A549 (cell line): Measurements from ENCODE around the gene ZBED5. TPM values are rescaled to one million over a fixed set of nuclear protein-coding genes. Genes with fewer than 3 reads are reported as not detected.
A peak's percentile ranks its signal among the peaks of the same experiment; 100 is the strongest.

Experiments
- ATAC-seq, 2 experiments: fragments of 200-7000 bp in 1 of 2; fragments of >200 bp in 1 of 2; cut with Nextera tagmentation in 1 of 2; cut with Tn5 transposase in 1 of 2; 3 replicates each; pipeline versions ENCODE4 v1.8.0 to v1.9.1; 2018 to 2020; ENCODE audit warnings: mild to moderate bottlenecking in 1 of 2, moderate library complexity in 1 of 2
- CTCF ChIA-PET: fragments of 300-600 bp; sonication (Branson Sonifier 250); formaldehyde crosslinking; extraction: SDS; loops from one replicate; lab custom pipeline; 2021; ENCODE audit warnings: antibody characterized with exemption, inconsistent platforms; lab: Yijun Ruan, JAX
- POLR2A ChIA-PET: fragments of 350-600 bp; formaldehyde crosslinking; extraction: SDS; loops from one replicate; lab custom pipeline; 2021; ENCODE audit warnings: antibody characterized with exemption, inconsistent platforms; lab: Yijun Ruan, JAX
- DNase-seq, 2 experiments: peaks; one replicate each; pipeline versions ENCODE4 v3.0.0 to v3.0.0-alpha.2; 2011 to 2016; ENCODE audit warnings: low read depth in 1 of 2, low spot score in 1 of 2
- FAIRE-seq: peaks from 2 replicates; lab custom pipeline; 2011; peaks lifted over from hg19 to GRCh38; lab: Jason Lieb, UNC
- H3K27ac ChIP-seq, 2 experiments: fragments of >200 bp; sonication (Bioruptor Twin); formaldehyde crosslinking; 3 replicates each; pipeline ENCODE4 v1.5.1; 2016 to 2017
- H3K4me1 ChIP-seq: fragments of >200 bp; sonication (Bioruptor Twin); formaldehyde crosslinking; 3 replicates; pipeline ENCODE4 v1.6.1; 2016
- H3K4me2 ChIP-seq: fragments of >200 bp; sonication (Bioruptor Twin); formaldehyde crosslinking; 3 replicates; pipeline ENCODE4 v1.6.1; 2016
- H3K4me3 ChIP-seq: fragments of >200 bp; sonication (Bioruptor Twin); formaldehyde crosslinking; 3 replicates; pipeline ENCODE4 v1.5.1; 2016
- H3K9me3 ChIP-seq: fragments of >200 bp; sonication (Bioruptor Twin); formaldehyde crosslinking; 3 replicates; pipeline ENCODE4 v1.6.1; 2016
- ATOH8 ChIP-seq: fragments of 250-450 bp; sonication (Bioruptor Pico); IDR thresholded peaks from 2 replicates; pipeline ENCODE4 v1.5.0; 2020; ENCODE audit warnings: low read depth, mild to moderate bottlenecking, moderate library complexity
- BHLHE40 ChIP-seq: IDR thresholded peaks from 2 replicates; pipeline ENCODE4 v1.6.1; 2012; ENCODE audit warnings: low read depth, low read length, inconsistent platforms
- CHD4 ChIP-seq: fragments of 200-600 bp; sonication (generic); IDR thresholded peaks from 2 replicates; pipeline ENCODE4 v1.6.1; 2016; ENCODE audit warnings: antibody characterized with exemption, mild to moderate bottlenecking, borderline replicate concordance
- CTCF ChIP-seq: fragments of >200 bp; sonication (Bioruptor Twin); formaldehyde crosslinking; IDR thresholded peaks from 3 replicates; pipeline ENCODE4 v1.5.1; 2016
- E2F6 ChIP-seq: IDR thresholded peaks from 2 replicates; pipeline ENCODE4 v1.6.1; 2012; ENCODE audit warnings: low read depth, borderline replicate concordance
- EHF ChIP-seq: fragments of 250-450 bp; sonication (Bioruptor Pico); IDR thresholded peaks from 2 replicates; pipeline ENCODE4 v1.5.0; 2020; ENCODE audit warnings: mild to moderate bottlenecking
- ELK1 ChIP-seq: fragments of 150-350 bp; IDR thresholded peaks from 2 replicates; pipeline ENCODE4 v1.6.1; 2014; ENCODE audit warnings: low read depth, mild to moderate bottlenecking, low read length
- FOSB ChIP-seq: fragments of 250-450 bp; sonication (Bioruptor Pico); IDR thresholded peaks from 2 replicates; pipeline ENCODE4 v1.5.0; 2020; ENCODE audit warnings: mild to moderate bottlenecking, moderate library complexity
- FOSL2 ChIP-seq, 2 experiments: fragments of 450-650 bp in 1 of 2; fragments of >200 bp in 1 of 2; sonication (Bioruptor Twin) in 1 of 2; formaldehyde crosslinking; IDR thresholded peaks; 2 replicates each; pipeline versions ENCODE4 v1.5.0 to v1.6.1; 2016 to 2020; ENCODE audit warnings: mild to moderate bottlenecking in 1 of 2, moderate library complexity in 1 of 2
- HDAC2 ChIP-seq: fragments of 200-600 bp; sonication (generic); IDR thresholded peaks from 2 replicates; pipeline ENCODE4 v1.6.1; 2016
- JUN ChIP-seq, 2 experiments: fragments of >200 bp; sonication (Bioruptor Twin); formaldehyde crosslinking; IDR thresholded peaks; 2 replicates in 1 of 2; 3 replicates in 1 of 2; pipeline ENCODE4 v1.6.1; 2016 to 2017
- JUNB ChIP-seq: fragments of >200 bp; sonication (Bioruptor Twin); formaldehyde crosslinking; IDR thresholded peaks from 2 replicates; pipeline ENCODE4 v1.6.1; 2016
- KDM1A ChIP-seq: fragments of 200-600 bp; sonication (generic); IDR thresholded peaks from 2 replicates; pipeline ENCODE4 v1.6.1; 2016; ENCODE audit warnings: low read depth, mild to moderate bottlenecking
- KDM5A ChIP-seq: fragments of 200-600 bp; sonication (generic); IDR thresholded peaks from 2 replicates; pipeline ENCODE4 v1.6.1; 2016; ENCODE audit warnings: antibody characterized with exemption, mild to moderate bottlenecking
- MAX ChIP-seq: IDR thresholded peaks from 2 replicates; pipeline ENCODE4 v1.6.1; 2012
- NPAS2 ChIP-seq: fragments of 250-450 bp; sonication (Bioruptor Pico); IDR thresholded peaks from 2 replicates; pipeline ENCODE4 v1.8.0; 2022; ENCODE audit warnings: mild to moderate bottlenecking, moderate library complexity, borderline replicate concordance
- PHF8 ChIP-seq: fragments of 200-600 bp; sonication (generic); IDR thresholded peaks from 2 replicates; pipeline ENCODE4 v1.6.1; 2016; ENCODE audit warnings: low read depth, mild to moderate bottlenecking, antibody characterized with exemption, moderate library complexity, borderline replicate concordance
- POLR2AphosphoS2 ChIP-seq: conservative IDR thresholded peaks from 2 replicates; pipeline ENCODE4 v1.6.1; 2012; ENCODE audit warnings: low read length, improper control_type of control experiment, inconsistent platforms
- RAD21 ChIP-seq, 2 experiments: fragments of >200 bp in 1 of 2; sonication (Bioruptor Twin) in 1 of 2; formaldehyde crosslinking in 1 of 2; IDR thresholded peaks in 1 of 2; conservative IDR thresholded peaks in 1 of 2; 2 replicates in 1 of 2; 3 replicates in 1 of 2; pipeline ENCODE4 v1.6.1; 2012 to 2018; ENCODE audit warnings: inconsistent platforms in 1 of 2
- REST ChIP-seq: fragments of 200-600 bp; sonication (generic); IDR thresholded peaks from 2 replicates; pipeline ENCODE4 v1.6.1; 2016; ENCODE audit warnings: antibody characterized with exemption, mild to moderate bottlenecking, moderate library complexity
- SREBF2 ChIP-seq: fragments of 450-650 bp; IDR thresholded peaks from 2 replicates; pipeline ENCODE4 v1.6.1; 2014; ENCODE audit warnings: mild to moderate bottlenecking, moderate library complexity
- USF2 ChIP-seq: fragments of 450-650 bp; IDR thresholded peaks from 2 replicates; pipeline ENCODE4 v1.6.1; 2014; ENCODE audit warnings: antibody characterized with exemption
- ZFP36 ChIP-seq: fragments of 450-650 bp; IDR thresholded peaks from 2 replicates; pipeline ENCODE4 v1.6.1; 2014; ENCODE audit warnings: borderline replicate concordance; ENCODE audit not compliant: partially characterized antibody
- WGBS: methylation state at CpG from one replicate; pipeline ENCODE4 v1.1.6; 2017; ENCODE audit errors: missing lambda C conversion rate; 5-methylcytosine and 5-hydroxymethylcytosine counted together
- polyA plus RNA-seq, 4 experiments: library from polyadenylated mRNA; depleted of rRNA in 3 of 4; stranded (reverse); fragments of >200 nt; fragmentation: RNase III in 1 of 4; extraction: RNeasy Plus Mini Kit Qiagen cat#74134 plus additional on column Dnase treatment in 1 of 4; gene quantifications; 2 replicates in 3 of 4; 3 replicates in 1 of 4; pipeline ENCODE4 v1.2.3, GENCODE V29; 2011 to 2017

ZBED5 gene
- polyA plus RNA-seq, 2 of the 4 experiments (the other 2 are of a cell fraction) = 60.6 to 132 TPM

GRCh38 chr11:10864688-10865087 lies 6.8 kb upstream of the ZBED5 start:
- ChIA-PET CTCF (no interaction called here), POLR2A (no interaction called here)
- Histone ChIP-seq H3K27ac (no peak overlapping the region), H3K4me2 (no peak overlapping the region)
- no peak for DNase-seq
- TF ChIP-seq USF2 = no peak
- TF ChIP-seq JUNB = no peak
- TF ChIP-seq FOSL2 (IDR thresholded peaks at IDR 0.05) = no peak
- TF ChIP-seq FOSL2 (CRISPR knock-in tag; IDR thresholded peaks at IDR 0.05) = no peak
- no peak for TF ChIP-seq ATOH8 (CRISPR knock-in tag)
- no peak for TF ChIP-seq HDAC2
- no peak for TF ChIP-seq RAD21 (conservative IDR thresholded peaks at IDR 0.05 in 1 of 2, IDR thresholded peaks at IDR 0.05 in 1 of 2)
- no peak for TF ChIP-seq ELK1
- TF ChIP-seq SREBF2 = no peak
- TF ChIP-seq FOSB (CRISPR knock-in tag) = no peak
- no peak for TF ChIP-seq JUN (IDR thresholded peaks at IDR 0.05)
- TF ChIP-seq, all 56 proteins: peak for 0
- H3K9me3 ChIP-seq = no peaks in the 10 kb centered on the region
- H3K4me3 ChIP-seq = no peak overlapping the region
- 77% methylated on average over 2 of the region's 2 CpGs for whole genome bisulfite sequencing
- FAIRE-seq (no peak), ATAC-seq (no peak)
- H3K4me1 ChIP-seq = peaks cover 37% of the 10 kb centered on the region

- ChIA-PET POLR2A (interaction anchor here (0.6 kb wide), 1 partner anchor 38 kb away, joined by 3 read pairs; no protein-coding TSS in a partner anchor), CTCF (no interaction called here)
- WGBS = 29% methylated on average over 1 of the region's 1 CpG
- no peak for TF ChIP-seq ZFP36
- TF ChIP-seq NPAS2 (CRISPR knock-in tag) = no peak
- no peak for TF ChIP-seq EHF
- TF ChIP-seq KDM1A = no peak
- TF ChIP-seq ELK1 = no peak
- no peak for TF ChIP-seq ATOH8 (CRISPR knock-in tag)
- TF ChIP-seq E2F6 = no peak
- no peak for TF ChIP-seq PHF8
- TF ChIP-seq KDM5A = no peak
- no peak for TF ChIP-seq POLR2AphosphoS2
- no peak for TF ChIP-seq SREBF2
- no peak for TF ChIP-seq REST
- no peak for TF ChIP-seq MAX
- no peak for TF ChIP-seq CHD4
- TF ChIP-seq BHLHE40 = no peak
- no peak for TF ChIP-seq CTCF
- H3K4me2 ChIP-seq = peak overlapping the region; percentile 6; the same call in 1 of the 3 replicates
- H3K9me3 ChIP-seq = no peaks in the 10 kb centered on the region
- no peak overlapping the region for H3K4me3 ChIP-seq
- ATAC-seq (no peak), DNase-seq (no peak), FAIRE-seq (no peak)
- peak overlapping the region; percentile 6 to 66; a peak in 4 of 6 replicates for H3K27ac ChIP-seq
- H3K4me1 ChIP-seq = peaks cover 27% of the 10 kb centered on the region
Measured at GRCh38 chr11:10862446-10862845, 4.6 kb upstream of the ZBED5 start.
